Mesendoderm (in vitro differentiated cells): Measurements from ENCODE around the gene ETFA.
A peak's percentile ranks its signal among the peaks of the same experiment; 100 is the strongest.

Experiments used
- DNase-seq: peaks from one replicate; pipeline ENCODE4 v3.0.0; 2013
- H2AK5ac ChIP-seq: 2 replicates; pipeline ENCODE4 v1.6.1; 2013; ENCODE audit warnings: low read length, inconsistent platforms
- H2BK120ac ChIP-seq: 2 replicates; pipeline ENCODE4 v1.6.1; 2013; ENCODE audit warnings: low read depth, mild to moderate bottlenecking, low read length, moderate library complexity, mixed read lengths
- H2BK15ac ChIP-seq: replicated peaks from 2 replicates; pipeline ENCODE4 v1.6.1; 2013; ENCODE audit warnings: low read depth, mild to moderate bottlenecking, moderate library complexity
- H2BK5ac ChIP-seq: 2 replicates; pipeline ENCODE4 v1.6.1; 2013; ENCODE audit warnings: low read length, inconsistent platforms
- H3K18ac ChIP-seq: 2 replicates; pipeline ENCODE4 v1.6.1; 2013; ENCODE audit warnings: mild to moderate bottlenecking, low read length, mixed read lengths
- H3K23ac ChIP-seq: one replicate; pipeline ENCODE4 v1.6.1; 2013; ENCODE audit warnings: low read length
- H3K27ac ChIP-seq: 2 replicates; pipeline ENCODE4 v1.5.1; 2013; ENCODE audit warnings: low read depth, mild to moderate bottlenecking, inconsistent platforms, low read length, moderate library complexity
- H3K27me3 ChIP-seq: 2 replicates; pipeline ENCODE4 v1.6.1; 2013; ENCODE audit warnings: low read length, control low read depth, mild to moderate bottlenecking, inconsistent platforms; ENCODE audit not compliant: insufficient read depth, poor library complexity
- H3K36me3 ChIP-seq: 2 replicates; pipeline ENCODE4 v1.6.1; 2013; ENCODE audit warnings: low read length, inconsistent platforms; ENCODE audit not compliant: control insufficient read depth, insufficient read depth
- H3K4ac ChIP-seq: one replicate; pipeline ENCODE4 v1.6.1; 2013; ENCODE audit warnings: low read depth, mild to moderate bottlenecking, low read length, moderate library complexity
- H3K4me1 ChIP-seq: 2 replicates; pipeline ENCODE4 v1.6.1; 2013; ENCODE audit warnings: low read depth, low read length, inconsistent platforms; ENCODE audit not compliant: control insufficient read depth
- H3K4me2 ChIP-seq: 2 replicates; pipeline ENCODE4 v1.6.1; 2013; ENCODE audit warnings: low read length
- H3K4me3 ChIP-seq: 2 replicates; pipeline ENCODE4 v1.5.1; 2013; ENCODE audit warnings: mild to moderate bottlenecking, low read length
- H3K56ac ChIP-seq: one replicate; pipeline ENCODE4 v1.6.1; 2013; ENCODE audit warnings: low read length
- H3K79me1 ChIP-seq: 2 replicates; pipeline ENCODE4 v1.6.1; 2013; ENCODE audit warnings: low read length, inconsistent platforms
- H3K79me2 ChIP-seq: 2 replicates; pipeline ENCODE4 v1.6.1; 2013; ENCODE audit warnings: mild to moderate bottlenecking, low read length; ENCODE audit not compliant: control insufficient read depth, insufficient read depth
- H3K9ac ChIP-seq: 2 replicates; pipeline ENCODE4 v1.6.1; 2013; ENCODE audit warnings: low read length, inconsistent platforms
- H4K5ac ChIP-seq: one replicate; pipeline ENCODE4 v1.6.1; 2013; ENCODE audit warnings: low read length
- H4K8ac ChIP-seq: one replicate; pipeline ENCODE4 v1.6.1; 2013; ENCODE audit warnings: low read depth, mild to moderate bottlenecking, control low read depth, low read length, moderate library complexity
- WGBS: extraction: QIAGEN DNeasy Blood & Tissue Kit; methylation state at CpG from one replicate; pipeline ENCODE4 v1.1.7; 2013; ENCODE audit warnings: low lambda C conversion rate, missing lambda C conversion rate; ENCODE audit not compliant: insufficient coverage; ENCODE audit errors: extremely low coverage; 5-methylcytosine and 5-hydroxymethylcytosine counted together

The ETFA gene

GRCh38 chr15:76253691-76254473 lies 57.4 kb downstream of the ETFA start:
- no peak overlapping the region for H4K8ac ChIP-seq
- peak; percentile 95 for DNase-seq

GRCh38 chr15:76252249-76252648 lies 59.0 kb downstream of the ETFA start:
- Histone ChIP-seq H3K18ac (no peak overlapping the region), H3K23ac (no peak overlapping the region), H3K36me3 (no peaks in the 10 kb centered on the region), H3K56ac (no peak overlapping the region), H4K8ac (no peak overlapping the region), H3K4me1 (peaks cover 7% of the 10 kb centered on the region), H2BK15ac (no peak overlapping the region), H3K79me2 (no peaks in the 10 kb centered on the region), H3K9ac (no peak overlapping the region), H4K5ac (no peak overlapping the region), H3K79me1 (no peaks in the 10 kb centered on the region), H3K4me2 (no peak overlapping the region), H3K4me3 (no peak overlapping the region), H3K4ac (no peak overlapping the region), H2BK5ac (no peak overlapping the region), H2AK5ac (no peak overlapping the region), H2BK120ac (no peak overlapping the region), H3K27ac (no peak overlapping the region), H3K27me3 (no peaks in the 10 kb centered on the region)
- WGBS = no CpG with 5 or more reads among the region's 2 CpGs
- DNase-seq = peak; percentile 53

More at GRCh38 chr15:76253691-76254473, 57.4 kb downstream of the ETFA start:
- Histone ChIP-seq H3K23ac (no peak overlapping the region), H3K56ac (no peak overlapping the region), H3K9ac (no peak overlapping the region), H3K79me1 (no peaks in the 10 kb centered on the region), H3K4me3 (no peak overlapping the region), H2BK120ac (no peak overlapping the region), H3K27me3 (no peaks in the 10 kb centered on the region), H3K4me2 (no peak overlapping the region), H3K4ac (no peak overlapping the region), H2BK15ac (no peak overlapping the region), H3K18ac (no peak overlapping the region), H3K27ac (no peak overlapping the region), H3K79me2 (no peaks in the 10 kb centered on the region), H2AK5ac (no peak overlapping the region), H3K36me3 (no peaks in the 10 kb centered on the region), H2BK5ac (no peak overlapping the region), H3K4me1 (peaks cover 7% of the 10 kb centered on the region), H4K5ac (no peak overlapping the region)
- no CpG with 5 or more reads among the region's 3 CpGs for WGBS

- H2BK120ac ChIP-seq = no peak overlapping the region
- DNase-seq = no peak
- H3K4me2 ChIP-seq = no peak overlapping the region
- no peak overlapping the region for H3K27ac ChIP-seq
- no peaks in the 10 kb centered on the region for H3K36me3 ChIP-seq
- peaks cover 7% of the 10 kb centered on the region for H3K4me1 ChIP-seq
- no peak overlapping the region for H4K5ac ChIP-seq
- no peak overlapping the region for H3K18ac ChIP-seq
- H4K8ac ChIP-seq = no peak overlapping the region
- no peaks in the 10 kb centered on the region for H3K79me2 ChIP-seq
- H3K9ac ChIP-seq = no peak overlapping the region
- H3K4ac ChIP-seq = no peak overlapping the region
- no peak overlapping the region for H2BK15ac ChIP-seq
- no peaks in the 10 kb centered on the region for H3K79me1 ChIP-seq
- no peaks in the 10 kb centered on the region for H3K27me3 ChIP-seq
- no CpG with 5 or more reads among the region's 4 CpGs for WGBS
- no peak overlapping the region for H3K4me3 ChIP-seq
- H2AK5ac ChIP-seq = no peak overlapping the region
- H2BK5ac ChIP-seq = no peak overlapping the region
- no peak overlapping the region for H3K56ac ChIP-seq
- H3K23ac ChIP-seq = no peak overlapping the region
Observed at GRCh38 chr15:76251717-76252116, 59.6 kb downstream of the ETFA start.

- Histone ChIP-seq H2BK120ac (no peak overlapping the region), H3K79me2 (no peaks in the 10 kb centered on the region), H2BK5ac (no peak overlapping the region)
Observed at GRCh38 chr15:76245072-76245610, 66.1 kb downstream of the ETFA start.

GRCh38 chr15:76239786-76240185 lies 71.5 kb downstream of the ETFA start:
- H3K9ac ChIP-seq = no peak overlapping the region
- H3K27ac ChIP-seq = no peak overlapping the region
- no peak overlapping the region for H2BK120ac ChIP-seq
- no peak overlapping the region for H3K4ac ChIP-seq
- no peak overlapping the region for H3K18ac ChIP-seq
- WGBS = no CpG with 5 or more reads among the region's 1 CpG
- H3K56ac ChIP-seq = no peak overlapping the region
- no peak overlapping the region for H2BK15ac ChIP-seq
- H4K8ac ChIP-seq = no peak overlapping the region
- H3K36me3 ChIP-seq = no peaks in the 10 kb centered on the region
- H3K27me3 ChIP-seq = no peaks in the 10 kb centered on the region
- H3K4me3 ChIP-seq = no peak overlapping the region
- H4K5ac ChIP-seq = no peak overlapping the region
- DNase-seq = no peak
- H3K4me1 ChIP-seq = no peaks in the 10 kb centered on the region
- no peak overlapping the region for H2AK5ac ChIP-seq
- no peak overlapping the region for H3K23ac ChIP-seq
- H3K79me1 ChIP-seq = no peaks in the 10 kb centered on the region
- no peaks in the 10 kb centered on the region for H3K79me2 ChIP-seq
- H2BK5ac ChIP-seq = no peak overlapping the region
- no peak overlapping the region for H3K4me2 ChIP-seq

More at GRCh38 chr15:76245072-76245610, 66.1 kb downstream of the ETFA start:
- H3K79me1 ChIP-seq = no peaks in the 10 kb centered on the region
- no peak overlapping the region for H3K18ac ChIP-seq
- H3K36me3 ChIP-seq = no peaks in the 10 kb centered on the region
- no peak overlapping the region for H3K27ac ChIP-seq
- H3K23ac ChIP-seq = no peak overlapping the region
- H4K5ac ChIP-seq = no peak overlapping the region
- no peak for DNase-seq
- H3K9ac ChIP-seq = no peak overlapping the region
- H2AK5ac ChIP-seq = no peak overlapping the region
- H3K4me2 ChIP-seq = no peak overlapping the region
- H3K4me1 ChIP-seq = no peaks in the 10 kb centered on the region
- no CpG with 5 or more reads among the region's 1 CpG for WGBS
- H4K8ac ChIP-seq = no peak overlapping the region
- H3K56ac ChIP-seq = no peak overlapping the region
- H2BK15ac ChIP-seq = no peak overlapping the region
- no peak overlapping the region for H3K4ac ChIP-seq
- H3K4me3 ChIP-seq = no peak overlapping the region
- H3K27me3 ChIP-seq = no peaks in the 10 kb centered on the region
